PC-3 (cell line): ENCODE measurements around the gene IQCN. TPM values are rescaled to one million over a fixed set of nuclear protein-coding genes. Genes with fewer than 3 reads are reported as not detected.

Experiments used
- ATAC-seq: fragments of 200-7000 bp; cut with Tn5 transposase; 2 replicates; pipeline ENCODE4 v1.9.1; 2020; ENCODE audit warnings: mild to moderate bottlenecking, moderate library complexity
- BruUV-seq: library from RNA; stranded (reverse); fragments of 400-500 nt; replicated peaks from 2 replicates; lab custom pipeline; 2021; lab: Mats Ljungman, UMichigan
- CTCF ChIA-PET: fragments of 300-600 bp; sonication (Branson Sonifier 250); formaldehyde crosslinking; loops from one replicate; lab custom pipeline; 2022; ENCODE audit warnings: antibody characterized with exemption; lab: Charles Lee
- POLR2A ChIA-PET: fragments of 300-600 bp; sonication (Branson Sonifier 250); formaldehyde crosslinking; loops from one replicate; lab custom pipeline; 2022; ENCODE audit warnings: antibody characterized with exemption; ENCODE audit not compliant: unreplicated experiment; lab: Charles Lee
- DNase-seq: peaks from one replicate; pipeline ENCODE4 v3.0.0-alpha.2; 2015
- H2AFZ ChIP-seq: fragments of 300-600 bp; sonication (generic); 2 replicates; pipeline ENCODE4 v1.6.0; 2016; ENCODE audit warnings: antibody characterized with exemption, low read length
- H3F3A ChIP-seq: fragments of 300-600 bp; sonication (generic); one replicate; pipeline ENCODE4 v1.6.0; 2017; ENCODE audit warnings: antibody characterized with exemption, low read length, control low read depth, mild to moderate bottlenecking; ENCODE audit not compliant: unreplicated experiment
- H3K27ac ChIP-seq: fragments of 300-600 bp; sonication (generic); 2 replicates; pipeline ENCODE4 v1.5.1; 2016; ENCODE audit warnings: mild to moderate bottlenecking, low read length
- H3K27me3 ChIP-seq: fragments of 300-600 bp; sonication (generic); 2 replicates; pipeline ENCODE4 v1.6.1; 2016; ENCODE audit warnings: low read length, mixed read lengths
- H3K36me3 ChIP-seq: fragments of 300-600 bp; sonication (generic); 2 replicates; pipeline ENCODE4 v1.6.1; 2016; ENCODE audit warnings: low read depth, mixed run types, low read length, mixed read lengths
- H3K4me1 ChIP-seq: fragments of 300-600 bp; sonication (generic); 2 replicates; pipeline ENCODE4 v1.5.1; 2016; ENCODE audit warnings: low read length; ENCODE audit not compliant: insufficient read depth
- H3K4me2 ChIP-seq: fragments of 300-600 bp; sonication (generic); 2 replicates; pipeline ENCODE4 v1.6.0; 2016; ENCODE audit warnings: low read length
- H3K4me3 ChIP-seq: fragments of 300-600 bp; sonication (generic); 2 replicates; pipeline ENCODE4 v1.5.1; 2016; ENCODE audit warnings: mild to moderate bottlenecking, low read length, mixed read lengths
- H3K79me2 ChIP-seq: fragments of 300-600 bp; sonication (generic); 2 replicates; pipeline ENCODE4 v1.6.1; 2017; ENCODE audit warnings: low read length, mixed read lengths
- H3K9ac ChIP-seq: fragments of 300-600 bp; sonication (generic); 2 replicates; pipeline ENCODE4 v1.6.0; 2016; ENCODE audit warnings: mild to moderate bottlenecking, low read length
- H3K9me2 ChIP-seq: fragments of 300-600 bp; sonication (generic); replicated peaks from 2 replicates; pipeline ENCODE4 v1.6.1; 2016; ENCODE audit warnings: mixed run types, low read length, mixed read lengths
- H3K9me3 ChIP-seq: fragments of 300-600 bp; sonication (generic); 2 replicates; pipeline ENCODE4 v1.6.1; 2016; ENCODE audit warnings: low read length, mixed read lengths
- H4K20me1 ChIP-seq: fragments of 300-600 bp; sonication (generic); 2 replicates; pipeline ENCODE4 v1.6.1; 2016; ENCODE audit warnings: low read length, mixed read lengths
- EZH2 ChIP-seq: fragments of 300-600 bp; sonication (generic); IDR thresholded peaks from one replicate; pipeline ENCODE4 v1.6.1; 2017; ENCODE audit warnings: antibody characterized with exemption, mild to moderate bottlenecking, low read length; ENCODE audit not compliant: unreplicated experiment
- EZH2phosphoT487 ChIP-seq: fragments of 300-600 bp; sonication (generic); IDR thresholded peaks from 2 replicates; pipeline ENCODE4 v1.6.1; 2018; ENCODE audit warnings: mild to moderate bottlenecking, antibody characterized with exemption, low read length, borderline replicate concordance
- intact Hi-C: fragments of 100-400 bp; cut with micrococcal nuclease; formaldehyde crosslinking; loops from 2 replicates; pipeline ENCODE4 v1.9.0; 2023
- total RNA-seq: library from RNA; depleted of rRNA; stranded (reverse); fragments of >200 nt; gene quantifications from 2 replicates; pipeline ENCODE4 v1.2.3, GENCODE V29; 2014
- TF ChIP-seq, protein P1 (sequence below): fragments of 300-600 bp; sonication (generic); conservative IDR thresholded peaks from 2 replicates; pipeline ENCODE4 v1.5.1; 2017; ENCODE audit warnings: antibody characterized with exemption, low read depth, mild to moderate bottlenecking, low read length

IQCN gene
- total RNA-seq, 1 experiment from 2014 or later: 0.33 TPM

DNA sequence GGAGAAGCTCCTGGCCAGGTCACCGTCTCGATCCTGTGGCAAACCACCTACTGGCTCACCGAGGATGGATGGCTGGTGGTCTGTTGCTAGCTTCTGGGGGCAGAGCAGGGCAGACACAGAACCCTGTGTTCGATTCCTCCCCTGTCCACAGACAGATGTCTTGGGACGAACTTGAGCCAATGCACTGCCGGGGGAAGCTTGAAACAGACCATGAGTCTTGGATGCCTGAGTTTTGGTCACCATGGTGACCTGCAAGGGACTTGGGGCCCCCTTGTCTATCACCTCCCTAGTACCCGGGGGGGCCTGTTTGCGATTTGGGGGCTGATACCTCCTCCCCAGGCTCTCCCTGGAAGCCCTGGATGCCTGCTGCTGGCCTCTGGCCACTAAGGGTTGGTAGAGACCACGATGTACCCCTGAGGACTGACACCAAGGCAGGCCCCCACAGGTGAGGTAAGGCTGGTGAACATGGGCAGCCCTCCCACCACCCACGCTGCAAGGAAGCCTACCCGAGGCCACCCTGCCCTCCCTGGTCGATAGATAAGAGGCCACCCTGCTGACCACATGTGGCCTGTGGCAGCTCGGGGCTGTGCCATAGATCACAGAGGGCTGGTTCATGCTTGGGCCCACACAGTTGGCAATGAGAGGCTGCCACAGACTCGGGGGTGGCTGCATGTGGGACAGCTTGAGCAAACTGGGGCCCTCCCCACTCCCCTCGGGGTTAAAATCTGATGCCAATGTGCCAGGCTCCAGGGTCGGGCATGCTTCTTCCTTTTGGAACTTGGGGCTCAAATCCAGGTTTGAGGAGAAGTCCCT is 10.7 kb downstream of the IQCN start:
- no TSS peak for BruUV-seq
- H3K9ac ChIP-seq: no peak overlapping the region
- no peaks in the 10 kb centered on the region for H3K36me3 ChIP-seq
- CTCF ChIA-PET: no interaction called here
- H3K27me3 ChIP-seq: no peaks in the 10 kb centered on the region
- no peaks in the 10 kb centered on the region for H3K9me2 ChIP-seq
- H3F3A ChIP-seq: no peaks in the 10 kb centered on the region
- H3K4me1 ChIP-seq: no peaks in the 10 kb centered on the region
- no peak overlapping the region for H2AFZ ChIP-seq
- intact Hi-C loops: no loop called here
- H3K79me2 ChIP-seq: no peaks in the 10 kb centered on the region
- H3K4me2 ChIP-seq: no peak overlapping the region
- ATAC-seq (no peak), DNase-seq (no peak)
- no peak overlapping the region for H3K4me3 ChIP-seq
- H3K27ac ChIP-seq: no peak overlapping the region
- TF ChIP-seq EZH2: no peak
- POLR2A ChIA-PET: no interaction called here
- H4K20me1 ChIP-seq: no peaks in the 10 kb centered on the region
- H3K9me3 ChIP-seq: no peaks in the 10 kb centered on the region

DNA sequence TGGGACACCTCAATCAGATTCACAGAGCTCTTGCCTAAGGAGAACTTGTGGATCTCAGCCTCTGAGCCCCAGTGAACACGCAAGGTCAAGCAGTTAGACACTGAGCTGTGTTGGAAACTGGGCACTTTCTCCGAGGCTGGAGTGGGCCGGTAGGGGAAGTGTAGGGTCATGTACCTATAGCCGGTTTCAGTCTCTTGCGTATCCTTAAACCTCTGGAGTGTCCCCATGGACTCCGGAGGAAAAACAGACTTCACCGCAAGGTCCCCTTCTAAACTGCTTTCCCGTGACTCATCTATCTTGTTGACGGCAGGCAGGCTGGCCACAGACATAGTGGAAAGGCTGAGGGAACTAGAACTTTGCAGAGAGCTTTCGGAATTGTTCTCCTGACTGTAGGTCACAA is 11.3 kb downstream of the IQCN start:
- Histone ChIP-seq H3K4me2 (no peak overlapping the region), H3K9me2 (no peaks in the 10 kb centered on the region), H3K27ac (no peak overlapping the region), H3K9me3 (no peaks in the 10 kb centered on the region), H4K20me1 (no peaks in the 10 kb centered on the region), H3K4me3 (no peak overlapping the region), H3F3A (no peaks in the 10 kb centered on the region), H3K36me3 (no peaks in the 10 kb centered on the region), H3K9ac (no peak overlapping the region), H3K79me2 (no peaks in the 10 kb centered on the region), H3K4me1 (no peaks in the 10 kb centered on the region), H2AFZ (no peak overlapping the region), H3K27me3 (no peaks in the 10 kb centered on the region)
- ATAC-seq: no peak
- BruUV-seq: no TSS peak
- no peak for DNase-seq
- TF ChIP-seq, protein P1, sequence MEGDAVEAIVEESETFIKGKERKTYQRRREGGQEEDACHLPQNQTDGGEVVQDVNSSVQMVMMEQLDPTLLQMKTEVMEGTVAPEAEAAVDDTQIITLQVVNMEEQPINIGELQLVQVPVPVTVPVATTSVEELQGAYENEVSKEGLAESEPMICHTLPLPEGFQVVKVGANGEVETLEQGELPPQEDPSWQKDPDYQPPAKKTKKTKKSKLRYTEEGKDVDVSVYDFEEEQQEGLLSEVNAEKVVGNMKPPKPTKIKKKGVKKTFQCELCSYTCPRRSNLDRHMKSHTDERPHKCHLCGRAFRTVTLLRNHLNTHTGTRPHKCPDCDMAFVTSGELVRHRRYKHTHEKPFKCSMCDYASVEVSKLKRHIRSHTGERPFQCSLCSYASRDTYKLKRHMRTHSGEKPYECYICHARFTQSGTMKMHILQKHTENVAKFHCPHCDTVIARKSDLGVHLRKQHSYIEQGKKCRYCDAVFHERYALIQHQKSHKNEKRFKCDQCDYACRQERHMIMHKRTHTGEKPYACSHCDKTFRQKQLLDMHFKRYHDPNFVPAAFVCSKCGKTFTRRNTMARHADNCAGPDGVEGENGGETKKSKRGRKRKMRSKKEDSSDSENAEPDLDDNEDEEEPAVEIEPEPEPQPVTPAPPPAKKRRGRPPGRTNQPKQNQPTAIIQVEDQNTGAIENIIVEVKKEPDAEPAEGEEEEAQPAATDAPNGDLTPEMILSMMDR: no peak
- TF ChIP-seq EZH2phosphoT487 (no peak), EZH2 (no peak)
- POLR2A ChIA-PET: no interaction called here
- intact Hi-C loops: no loop called here
- CTCF ChIA-PET: no interaction called here

DNA sequence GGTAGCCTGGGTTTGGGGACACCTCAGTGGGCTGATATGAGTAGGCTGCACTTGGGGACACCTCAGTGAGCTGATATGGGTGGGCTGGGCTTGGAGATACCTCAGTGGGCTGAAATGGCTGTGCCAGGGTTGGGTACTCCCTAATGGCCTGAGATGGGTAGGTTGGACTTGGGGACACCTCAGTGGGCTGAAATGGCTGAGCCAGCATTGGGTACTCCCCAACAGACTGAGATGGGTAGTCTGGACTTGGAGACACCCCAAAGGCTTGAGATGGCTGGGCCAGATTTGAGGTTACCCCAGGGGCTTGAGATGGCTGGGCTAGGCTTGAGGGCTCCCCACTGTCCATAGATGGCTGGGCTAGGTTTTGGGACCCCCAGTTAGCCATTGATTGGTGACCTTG is 12.1 kb downstream of the IQCN start:
- no peaks in the 10 kb centered on the region for H3K4me1 ChIP-seq
- H3K4me3 ChIP-seq: no peak overlapping the region
- H3K27ac ChIP-seq: no peak overlapping the region
- no peaks in the 10 kb centered on the region for H3K9me3 ChIP-seq
- H3F3A ChIP-seq: no peaks in the 10 kb centered on the region
- no peak overlapping the region for H3K4me2 ChIP-seq
- ChIA-PET CTCF (no interaction called here), POLR2A (no interaction called here)
- ATAC-seq (no peak), DNase-seq (no peak)
- no peaks in the 10 kb centered on the region for H3K27me3 ChIP-seq
- H3K79me2 ChIP-seq: no peaks in the 10 kb centered on the region
- H4K20me1 ChIP-seq: no peaks in the 10 kb centered on the region
- no peaks in the 10 kb centered on the region for H3K36me3 ChIP-seq
- no peaks in the 10 kb centered on the region for H3K9me2 ChIP-seq
- no peak overlapping the region for H3K9ac ChIP-seq
- intact Hi-C loops: no loop called here
- no peak overlapping the region for H2AFZ ChIP-seq
- TF ChIP-seq EZH2phosphoT487: no peak
- TF ChIP-seq, protein P1: no peak
- no TSS peak for BruUV-seq
